WTC11 (cell line): Measurements from ENCODE around the gene KDR.

Source experiments
- JUN ChIP-seq: sonication (generic); formaldehyde crosslinking; IDR thresholded peaks from 2 replicates; pipeline ENCODE4 v1.8.0; 2023; ENCODE audit warnings: mild to moderate bottlenecking, missing genetic modification reagents
- TF ChIP-seq, protein P1 (sequence below): sonication (generic); formaldehyde crosslinking; IDR thresholded peaks from 2 replicates; pipeline ENCODE4 v1.8.0; 2022; ENCODE audit warnings: mild to moderate bottlenecking, missing genetic modification reagents
- TF ChIP-seq, protein P2 (sequence below): fragments of 200-600 bp; IDR thresholded peaks from 2 replicates; pipeline ENCODE4 v1.8.0; 2022; ENCODE audit warnings: antibody characterized with exemption

DNA sequence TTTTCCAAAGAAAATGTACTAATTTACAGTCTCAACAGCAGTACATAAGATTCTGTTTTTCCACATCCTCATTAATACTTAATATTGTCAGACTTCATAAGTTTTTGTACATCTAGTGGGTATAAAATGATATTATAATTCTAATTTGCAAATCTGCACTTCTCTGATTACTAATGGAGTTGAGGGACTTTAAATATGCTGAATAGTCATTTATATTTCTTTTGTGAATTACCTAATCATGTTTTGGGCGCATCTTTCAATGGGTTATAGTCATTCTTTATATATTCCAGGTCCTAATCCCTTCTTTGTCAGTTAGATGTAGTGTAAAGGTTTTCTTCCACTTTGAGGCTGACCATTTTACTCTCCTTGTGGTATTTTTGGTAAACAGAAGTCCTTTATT lies 96.1 kb downstream of the KDR start:
- no peak for TF ChIP-seq JUN
- TF ChIP-seq, protein P1, sequence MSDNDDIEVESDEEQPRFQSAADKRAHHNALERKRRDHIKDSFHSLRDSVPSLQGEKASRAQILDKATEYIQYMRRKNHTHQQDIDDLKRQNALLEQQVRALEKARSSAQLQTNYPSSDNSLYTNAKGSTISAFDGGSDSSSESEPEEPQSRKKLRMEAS (CRISPR knock-in tag) = no peak
- TF ChIP-seq, protein P2, sequence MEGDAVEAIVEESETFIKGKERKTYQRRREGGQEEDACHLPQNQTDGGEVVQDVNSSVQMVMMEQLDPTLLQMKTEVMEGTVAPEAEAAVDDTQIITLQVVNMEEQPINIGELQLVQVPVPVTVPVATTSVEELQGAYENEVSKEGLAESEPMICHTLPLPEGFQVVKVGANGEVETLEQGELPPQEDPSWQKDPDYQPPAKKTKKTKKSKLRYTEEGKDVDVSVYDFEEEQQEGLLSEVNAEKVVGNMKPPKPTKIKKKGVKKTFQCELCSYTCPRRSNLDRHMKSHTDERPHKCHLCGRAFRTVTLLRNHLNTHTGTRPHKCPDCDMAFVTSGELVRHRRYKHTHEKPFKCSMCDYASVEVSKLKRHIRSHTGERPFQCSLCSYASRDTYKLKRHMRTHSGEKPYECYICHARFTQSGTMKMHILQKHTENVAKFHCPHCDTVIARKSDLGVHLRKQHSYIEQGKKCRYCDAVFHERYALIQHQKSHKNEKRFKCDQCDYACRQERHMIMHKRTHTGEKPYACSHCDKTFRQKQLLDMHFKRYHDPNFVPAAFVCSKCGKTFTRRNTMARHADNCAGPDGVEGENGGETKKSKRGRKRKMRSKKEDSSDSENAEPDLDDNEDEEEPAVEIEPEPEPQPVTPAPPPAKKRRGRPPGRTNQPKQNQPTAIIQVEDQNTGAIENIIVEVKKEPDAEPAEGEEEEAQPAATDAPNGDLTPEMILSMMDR = no peak
